Activated T-cell treated with anti-CD3 and anti-CD28 coated beads, Interleukin-2, amount 50 U/mL, for 24 hours (primary cell): ENCODE measurements around the gene AIRE.
"Not testable (repeated sequence)": the region's sequence is repeated elsewhere in the genome, so short reads cannot be mapped to it uniquely, and the experiment has no call there.

Experiments used
- DNase-seq: peaks from one replicate; pipeline ENCODE4 v3.0.0-alpha.2; 2020
- H3K27ac Mint-ChIP-seq: 2 replicates; pipeline ENCODE4 v1.8.0; 2020; ENCODE audit warnings: mild to moderate bottlenecking, mixed read lengths
- H3K27me3 Mint-ChIP-seq: 2 replicates; pipeline ENCODE4 v1.8.0; 2020; ENCODE audit warnings: mixed read lengths
- H3K36me3 Mint-ChIP-seq: 2 replicates; pipeline ENCODE4 v1.8.0; 2020; ENCODE audit warnings: low read depth, mixed read lengths
- H3K4me1 Mint-ChIP-seq: 2 replicates; pipeline ENCODE4 v1.8.0; 2020; ENCODE audit warnings: low read depth, mixed read lengths
- H3K4me3 Mint-ChIP-seq: 2 replicates; pipeline ENCODE4 v1.8.0; 2020; ENCODE audit warnings: mild to moderate bottlenecking, moderate library complexity, mixed read lengths
- H3K9me3 Mint-ChIP-seq: 2 replicates; pipeline ENCODE4 v1.8.0; 2020; ENCODE audit warnings: mixed read lengths

The AIRE gene

DNA sequence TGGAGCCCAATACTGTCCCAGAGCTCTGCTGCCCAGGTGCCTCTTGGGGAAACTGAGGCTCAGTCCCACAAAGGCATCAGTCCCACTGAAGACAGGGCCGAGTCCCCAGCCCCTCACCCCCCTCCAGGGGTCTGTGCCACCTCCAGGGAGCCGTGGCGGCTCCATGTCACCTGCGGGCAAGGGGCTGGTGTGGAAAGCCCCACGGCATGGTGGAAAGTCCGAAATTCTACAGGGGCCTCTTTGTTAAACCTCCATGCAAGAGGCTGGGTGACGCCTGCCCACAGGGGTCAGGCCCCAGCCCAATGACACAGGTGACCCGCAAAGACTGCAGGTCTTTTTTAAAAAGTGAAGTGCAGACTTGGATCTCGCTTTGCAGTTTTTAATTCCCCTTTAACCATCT is 3.3 kb upstream of the AIRE start:
- H3K27me3 Mint-ChIP-seq, result no peaks in the 10 kb centered on the region
- DNase-seq, result no peak
- no peak overlapping the region for H3K4me3 Mint-ChIP-seq
- H3K27ac Mint-ChIP-seq, result no peak overlapping the region
- no peaks in the 10 kb centered on the region for H3K36me3 Mint-ChIP-seq
- no peaks in the 10 kb centered on the region for H3K4me1 Mint-ChIP-seq
- no peaks in the 10 kb centered on the region for H3K9me3 Mint-ChIP-seq

DNA sequence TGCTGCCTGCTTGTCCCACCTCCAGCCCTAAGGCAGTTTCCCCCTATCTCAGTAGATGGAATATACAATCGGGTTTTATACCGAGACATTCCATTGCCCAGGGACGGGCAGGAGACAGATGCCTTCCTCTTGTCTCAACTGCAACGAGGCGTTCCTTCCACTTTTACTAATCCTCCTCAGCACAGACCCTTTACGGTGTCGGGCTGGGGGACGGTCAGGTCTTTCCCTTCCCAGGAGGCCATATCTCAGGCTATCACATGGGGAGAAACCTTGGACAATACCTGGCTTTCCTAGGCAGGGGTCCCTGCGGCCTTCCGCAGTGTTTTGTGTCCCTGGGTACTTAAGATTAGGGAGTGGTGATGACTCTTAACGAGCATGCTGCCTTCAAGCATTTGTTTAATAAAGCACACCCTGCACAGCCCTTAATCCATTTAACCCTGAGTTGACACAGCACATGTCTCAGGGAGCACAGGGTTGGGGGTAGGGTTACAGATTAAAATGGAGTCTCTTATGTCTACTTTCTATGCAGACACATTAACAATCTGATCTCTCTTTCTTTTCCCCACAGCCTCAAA is 2.4 kb upstream of the AIRE start:
- not testable (repeated sequence) for H3K27ac Mint-ChIP-seq, H3K27me3 Mint-ChIP-seq, H3K36me3 Mint-ChIP-seq, DNase-seq, H3K9me3 Mint-ChIP-seq, H3K4me1 Mint-ChIP-seq, H3K4me3 Mint-ChIP-seq

- Mint-ChIP-seq H3K4me1 (no peaks in the 10 kb centered on the region), H3K4me3 (no peak overlapping the region)
- no peak for DNase-seq
Measured at GRCh38 chr21:44283948-44284347, 1.7 kb upstream of the AIRE start.

DNA sequence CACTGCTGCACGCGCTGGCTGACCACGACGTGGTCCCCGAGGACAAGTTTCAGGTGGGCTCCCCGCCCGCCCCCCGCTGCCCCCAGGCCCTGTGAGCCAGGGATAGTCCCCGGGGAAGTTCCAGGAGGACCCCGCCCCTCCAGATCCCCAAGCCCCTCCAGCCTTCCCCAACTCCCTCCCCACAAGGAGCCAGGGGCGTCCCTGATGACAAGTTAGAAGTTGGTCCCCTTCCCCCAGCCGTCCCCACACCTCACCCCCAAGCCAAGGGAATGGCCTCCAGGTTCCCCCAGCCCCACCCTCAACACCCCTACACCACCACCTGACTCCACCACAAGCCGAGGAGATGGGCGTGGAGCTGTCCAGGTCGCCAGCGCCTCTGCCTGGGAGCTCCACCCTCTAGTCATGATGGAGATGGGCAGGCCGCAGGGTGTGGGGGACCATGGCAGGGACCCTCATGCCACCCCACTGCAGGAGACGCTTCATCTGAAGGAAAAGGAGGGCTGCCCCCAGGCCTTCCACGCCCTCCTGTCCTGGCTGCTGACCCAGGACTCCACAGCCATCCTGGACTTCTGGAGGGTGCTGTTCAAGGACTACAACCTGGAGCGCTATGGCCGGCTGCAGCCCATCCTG is 525 bp downstream of the AIRE start:
- H3K4me1 Mint-ChIP-seq, result no peaks in the 10 kb centered on the region
- no peaks in the 10 kb centered on the region for H3K36me3 Mint-ChIP-seq

More at GRCh38 chr21:44283948-44284347, 1.7 kb upstream of the AIRE start:
- Mint-ChIP-seq H3K27ac (no peak overlapping the region), H3K9me3 (no peaks in the 10 kb centered on the region), H3K27me3 (no peaks in the 10 kb centered on the region), H3K36me3 (no peaks in the 10 kb centered on the region)

GRCh38 chr21:44286716-44287632 is 1.3 kb downstream of the AIRE start:
- no peaks in the 10 kb centered on the region for H3K9me3 Mint-ChIP-seq
- H3K4me3 Mint-ChIP-seq, result no peak overlapping the region
- no peaks in the 10 kb centered on the region for H3K36me3 Mint-ChIP-seq
- no peak overlapping the region for H3K27ac Mint-ChIP-seq
- no peaks in the 10 kb centered on the region for H3K4me1 Mint-ChIP-seq
- no peaks in the 10 kb centered on the region for H3K27me3 Mint-ChIP-seq
- no peak for DNase-seq

More for the DNA sequence above, 525 bp downstream of the AIRE start:
- no peak overlapping the region for H3K27ac Mint-ChIP-seq
- no peaks in the 10 kb centered on the region for H3K27me3 Mint-ChIP-seq
- no peak for DNase-seq
- H3K9me3 Mint-ChIP-seq, result no peaks in the 10 kb centered on the region
- H3K4me3 Mint-ChIP-seq, result no peak overlapping the region

DNA sequence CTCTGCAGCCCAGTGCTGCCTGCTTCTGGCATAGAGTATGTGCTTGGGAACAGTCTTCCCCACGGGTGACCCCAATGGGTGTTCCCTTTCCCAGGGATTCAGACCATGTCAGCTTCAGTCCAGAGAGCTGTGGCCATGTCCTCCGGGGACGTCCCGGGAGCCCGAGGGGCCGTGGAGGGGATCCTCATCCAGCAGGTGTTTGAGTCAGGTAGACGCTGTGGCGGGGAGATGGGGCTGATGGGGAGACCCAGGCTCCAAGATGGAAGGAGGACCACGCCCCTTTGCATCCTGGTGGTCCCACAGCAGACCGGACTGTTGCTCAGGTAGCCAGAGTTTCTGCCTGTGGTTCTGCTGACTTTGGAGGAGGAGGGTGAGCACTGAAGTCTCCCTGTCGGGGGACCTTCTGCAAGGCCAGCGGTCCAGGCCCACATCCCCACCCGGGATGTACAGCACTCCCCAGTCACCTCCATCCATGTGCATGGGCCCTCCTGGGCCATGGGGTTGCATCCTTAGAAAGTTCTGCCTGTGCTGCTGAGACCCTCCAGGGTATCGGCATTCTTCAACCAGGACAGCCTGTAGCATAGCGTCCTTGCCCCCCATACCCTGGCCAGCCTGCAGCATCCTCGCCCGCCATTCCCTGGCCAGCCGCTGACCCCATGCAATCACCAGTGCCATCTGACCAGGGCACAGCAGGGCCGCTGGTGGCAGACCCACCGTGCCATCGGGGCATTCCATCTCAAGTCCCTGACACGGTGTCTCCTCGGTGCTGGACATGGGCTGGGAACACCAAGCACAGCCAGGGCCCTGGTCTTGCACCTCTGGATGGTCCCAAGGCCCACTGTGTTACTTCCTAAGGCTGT is 2.8 kb downstream of the AIRE start:
- Mint-ChIP-seq H3K27ac (no peak overlapping the region), H3K4me3 (no peak overlapping the region), H3K9me3 (no peaks in the 10 kb centered on the region), H3K36me3 (no peaks in the 10 kb centered on the region), H3K27me3 (no peaks in the 10 kb centered on the region), H3K4me1 (peaks cover 1% of the 10 kb centered on the region)
- DNase-seq, result no peak

DNA sequence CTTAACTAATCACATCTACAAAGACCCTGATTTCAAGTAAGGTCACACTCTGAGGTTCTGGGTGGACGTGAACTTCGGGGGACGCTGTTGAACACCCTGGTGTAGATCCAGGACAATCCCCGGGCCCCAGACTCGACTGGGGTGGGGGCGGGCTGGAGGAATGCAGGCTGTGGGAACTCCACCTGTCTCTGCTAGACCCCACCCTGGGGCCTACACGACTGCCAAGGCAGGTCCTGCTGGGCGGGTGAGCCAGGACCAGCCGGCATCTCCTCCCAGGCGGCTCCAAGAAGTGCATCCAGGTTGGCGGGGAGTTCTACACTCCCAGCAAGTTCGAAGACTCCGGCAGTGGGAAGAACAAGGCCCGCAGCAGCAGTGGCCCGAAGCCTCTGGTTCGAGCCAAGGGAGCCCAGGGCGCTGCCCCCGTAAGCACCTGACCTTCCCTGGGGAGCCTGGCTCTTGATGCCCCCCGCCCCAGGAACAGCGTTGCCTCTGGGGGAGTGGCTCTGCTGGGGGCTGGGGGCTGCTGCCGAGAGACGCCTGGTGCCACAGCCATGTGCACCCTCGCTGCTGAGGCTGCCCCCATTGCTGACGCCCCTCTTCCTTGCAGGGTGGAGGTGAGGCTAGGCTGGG is 3.8 kb downstream of the AIRE start:
- Mint-ChIP-seq H3K27ac (no peak overlapping the region), H3K4me3 (no peak overlapping the region), H3K9me3 (no peaks in the 10 kb centered on the region), H3K4me1 (peaks cover 3% of the 10 kb centered on the region), H3K27me3 (no peaks in the 10 kb centered on the region), H3K36me3 (no peaks in the 10 kb centered on the region)
- no peak for DNase-seq

GRCh38 chr21:44290327-44291077 is 4.8 kb downstream of the AIRE start:
- Mint-ChIP-seq H3K27ac (no peak overlapping the region), H3K9me3 (no peaks in the 10 kb centered on the region), H3K36me3 (no peaks in the 10 kb centered on the region), H3K4me1 (peaks cover 4% of the 10 kb centered on the region), H3K27me3 (no peaks in the 10 kb centered on the region), H3K4me3 (no peak overlapping the region)
- no peak for DNase-seq

DNA sequence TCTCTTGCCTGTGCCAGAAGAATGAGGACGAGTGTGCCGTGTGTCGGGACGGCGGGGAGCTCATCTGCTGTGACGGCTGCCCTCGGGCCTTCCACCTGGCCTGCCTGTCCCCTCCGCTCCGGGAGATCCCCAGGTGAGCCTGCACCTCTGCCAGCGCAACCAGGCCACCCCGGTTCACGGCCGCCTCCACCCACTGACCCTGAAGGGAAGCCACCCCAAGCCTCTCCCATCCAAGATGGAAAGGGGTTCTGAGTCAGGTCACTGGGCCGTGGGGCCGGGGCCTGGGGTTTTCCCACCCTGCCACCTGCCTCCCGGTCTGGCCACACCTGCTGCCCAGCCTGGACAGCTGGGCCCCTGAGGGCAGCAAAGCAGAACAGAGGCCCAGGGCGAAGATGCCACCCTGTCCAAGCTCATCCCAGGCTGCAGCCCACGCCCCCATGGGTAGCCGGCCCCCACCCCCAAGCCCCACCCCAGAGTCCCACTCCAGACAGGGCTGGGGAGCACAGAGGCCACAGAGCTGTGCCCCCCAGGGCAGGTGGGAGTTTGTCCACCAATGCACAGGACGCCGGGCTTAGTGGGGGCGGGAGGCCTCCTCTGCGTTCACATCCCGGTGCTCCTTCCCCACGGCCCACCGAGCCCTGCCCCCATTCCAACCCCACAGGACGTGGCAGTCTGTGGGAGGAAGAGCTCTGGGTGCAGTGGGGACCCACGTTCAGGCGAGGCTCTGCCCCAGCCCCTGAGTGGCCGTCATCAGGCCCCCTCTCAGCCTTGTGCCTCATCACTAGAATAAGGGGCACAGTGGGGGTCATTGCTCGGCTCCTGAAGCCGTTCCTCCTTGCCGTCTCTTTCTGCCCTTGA is 5.6 kb downstream of the AIRE start:
- Mint-ChIP-seq H3K4me3 (no peak overlapping the region), H3K27ac (no peak overlapping the region)

GRCh38 chr21:44291936-44292811 is 6.5 kb downstream of the AIRE start:
- Mint-ChIP-seq H3K27me3 (no peaks in the 10 kb centered on the region), H3K36me3 (no peaks in the 10 kb centered on the region), H3K27ac (no peak overlapping the region), H3K4me1 (peaks cover 4% of the 10 kb centered on the region), H3K4me3 (no peak overlapping the region), H3K9me3 (no peaks in the 10 kb centered on the region)
- DNase-seq, result no peak

More for the DNA sequence above, 5.6 kb downstream of the AIRE start:
- H3K9me3 Mint-ChIP-seq, result no peaks in the 10 kb centered on the region
- H3K36me3 Mint-ChIP-seq, result no peaks in the 10 kb centered on the region
- H3K27me3 Mint-ChIP-seq, result no peaks in the 10 kb centered on the region
- peaks cover 4% of the 10 kb centered on the region for H3K4me1 Mint-ChIP-seq
- DNase-seq, result no peak

GRCh38 chr21:44292812-44293195 is 7.1 kb downstream of the AIRE start:
- no peak overlapping the region for H3K4me3 Mint-ChIP-seq
- peaks cover 10% of the 10 kb centered on the region for H3K4me1 Mint-ChIP-seq
- no peaks in the 10 kb centered on the region for H3K9me3 Mint-ChIP-seq
- no peaks in the 10 kb centered on the region for H3K27me3 Mint-ChIP-seq
- H3K27ac Mint-ChIP-seq, result no peak overlapping the region
- no peaks in the 10 kb centered on the region for H3K36me3 Mint-ChIP-seq
- no peak for DNase-seq

DNA sequence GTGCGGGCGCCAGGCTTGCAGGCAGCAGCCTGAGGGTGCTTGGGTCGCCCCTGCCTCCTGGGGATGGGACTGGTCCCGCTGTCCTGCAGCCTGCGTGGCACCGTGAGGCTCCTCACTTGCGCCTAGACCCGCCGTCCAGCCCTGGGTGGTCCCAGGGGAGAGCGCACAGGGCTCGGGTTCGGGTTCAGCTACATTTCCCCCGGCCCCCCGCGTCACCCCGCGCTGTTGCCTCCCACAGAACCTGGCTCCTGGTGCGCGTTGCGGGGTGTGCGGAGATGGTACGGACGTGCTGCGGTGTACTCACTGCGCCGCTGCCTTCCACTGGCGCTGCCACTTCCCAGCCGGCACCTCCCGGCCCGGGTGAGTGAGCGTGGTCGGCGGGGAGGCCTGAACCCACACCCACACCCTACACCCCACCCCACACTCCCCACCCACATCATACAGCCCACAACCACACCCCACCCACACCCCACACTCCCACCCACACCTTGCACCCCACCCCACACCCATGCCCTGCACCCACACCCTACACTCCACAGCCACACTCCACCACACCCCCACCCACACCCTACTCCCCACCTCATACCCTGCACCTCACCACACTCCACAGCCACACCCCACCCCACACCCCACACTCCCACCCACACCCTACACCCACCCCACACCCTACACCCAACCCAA is 8.0 kb downstream of the AIRE start:
- Mint-ChIP-seq H3K27me3 (no peaks in the 10 kb centered on the region), H3K36me3 (no peaks in the 10 kb centered on the region), H3K9me3 (no peaks in the 10 kb centered on the region), H3K4me3 (no peak overlapping the region), H3K27ac (no peak overlapping the region), H3K4me1 (peaks cover 19% of the 10 kb centered on the region)
- no peak for DNase-seq
